HepG2 (cell line): Measurements from ENCODE around the gene ALDH1A2.

ENCODE experiments used
- AHDC1 ChIP-seq: sonication (generic); formaldehyde crosslinking; IDR thresholded peaks from 2 replicates; pipeline ENCODE4 v1.5.1; 2020; ENCODE audit warnings: mild to moderate bottlenecking, missing genetic modification reagents, borderline replicate concordance
- CTCF ChIP-seq: sonication (generic); formaldehyde crosslinking; IDR thresholded peaks from 2 replicates; pipeline ENCODE4 v1.5.0; 2020; ENCODE audit warnings: mild to moderate bottlenecking, missing genetic modification reagents, moderate library complexity
- KDM5A ChIP-seq: fragments of 200-600 bp; sonication (generic); IDR thresholded peaks from 2 replicates; pipeline ENCODE4 v1.7.0; 2018; ENCODE audit warnings: antibody characterized with exemption, mild to moderate bottlenecking, low read length, borderline replicate concordance
- MNT ChIP-seq: fragments of 450-650 bp; IDR thresholded peaks from 2 replicates; pipeline ENCODE4 v1.6.1; 2016
- POLR2A ChIP-seq, 2 experiments: IDR thresholded peaks; 2 replicates each; pipeline ENCODE4 v1.6.1; 2011; ENCODE audit warnings: low read depth in 2 of 2, low read length in 2 of 2, mild to moderate bottlenecking in 1 of 2, moderate library complexity in 1 of 2; ENCODE audit not compliant: insufficient read depth in 1 of 2
- POLR2AphosphoS5 ChIP-seq: IDR thresholded peaks from 2 replicates; pipeline ENCODE4 v1.6.1; 2012; ENCODE audit warnings: low read depth, low read length
- PREB ChIP-seq: sonication (generic); formaldehyde crosslinking; IDR thresholded peaks from 2 replicates; pipeline ENCODE4 v1.4.0; 2020; ENCODE audit warnings: missing genetic modification reagents
- SETDB1 ChIP-seq: sonication (generic); formaldehyde crosslinking; IDR thresholded peaks from 2 replicates; pipeline ENCODE4 v1.5.1; 2020; ENCODE audit warnings: missing genetic modification reagents, mild to moderate bottlenecking, borderline replicate concordance
- ZNF263 ChIP-seq: sonication (generic); formaldehyde crosslinking; IDR thresholded peaks from 2 replicates; pipeline ENCODE4 v1.4.0; 2020; ENCODE audit warnings: missing genetic modification reagents
- TF ChIP-seq, protein P1 (sequence below): IDR thresholded peaks from 2 replicates; pipeline ENCODE4 v1.6.1; 2012; ENCODE audit warnings: low read length, improper control_type of control experiment

GRCh38 chr15:58056015-58056414 is 9.5 kb downstream of the ALDH1A2 start:
- TF ChIP-seq CTCF (no peak), SETDB1 (no peak), MNT (no peak), ZNF263 (CRISPR knock-in tag) (no peak), AHDC1 (no peak), POLR2A (IDR thresholded peaks at IDR 0.05; ENCODE audit: insufficient read depth in 1 of 2, low read depth in 2 of 2, low read length in 2 of 2) (no peak), POLR2AphosphoS5 (no peak), PREB (no peak), KDM5A (no peak)
- TF ChIP-seq, protein P1, sequence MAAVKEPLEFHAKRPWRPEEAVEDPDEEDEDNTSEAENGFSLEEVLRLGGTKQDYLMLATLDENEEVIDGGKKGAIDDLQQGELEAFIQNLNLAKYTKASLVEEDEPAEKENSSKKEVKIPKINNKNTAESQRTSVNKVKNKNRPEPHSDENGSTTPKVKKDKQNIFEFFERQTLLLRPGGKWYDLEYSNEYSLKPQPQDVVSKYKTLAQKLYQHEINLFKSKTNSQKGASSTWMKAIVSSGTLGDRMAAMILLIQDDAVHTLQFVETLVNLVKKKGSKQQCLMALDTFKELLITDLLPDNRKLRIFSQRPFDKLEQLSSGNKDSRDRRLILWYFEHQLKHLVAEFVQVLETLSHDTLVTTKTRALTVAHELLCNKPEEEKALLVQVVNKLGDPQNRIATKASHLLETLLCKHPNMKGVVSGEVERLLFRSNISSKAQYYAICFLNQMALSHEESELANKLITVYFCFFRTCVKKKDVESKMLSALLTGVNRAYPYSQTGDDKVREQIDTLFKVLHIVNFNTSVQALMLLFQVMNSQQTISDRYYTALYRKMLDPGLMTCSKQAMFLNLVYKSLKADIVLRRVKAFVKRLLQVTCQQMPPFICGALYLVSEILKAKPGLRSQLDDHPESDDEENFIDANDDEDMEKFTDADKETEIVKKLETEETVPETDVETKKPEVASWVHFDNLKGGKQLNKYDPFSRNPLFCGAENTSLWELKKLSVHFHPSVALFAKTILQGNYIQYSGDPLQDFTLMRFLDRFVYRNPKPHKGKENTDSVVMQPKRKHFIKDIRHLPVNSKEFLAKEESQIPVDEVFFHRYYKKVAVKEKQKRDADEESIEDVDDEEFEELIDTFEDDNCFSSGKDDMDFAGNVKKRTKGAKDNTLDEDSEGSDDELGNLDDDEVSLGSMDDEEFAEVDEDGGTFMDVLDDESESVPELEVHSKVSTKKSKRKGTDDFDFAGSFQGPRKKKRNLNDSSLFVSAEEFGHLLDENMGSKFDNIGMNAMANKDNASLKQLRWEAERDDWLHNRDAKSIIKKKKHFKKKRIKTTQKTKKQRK: no peak
